Raji (cell line): Measurements from ENCODE around the gene SLC12A8.

Experiments
- POLR2A ChIP-seq: IDR thresholded peaks from 2 replicates; pipeline ENCODE4 v1.6.1; 2011; ENCODE audit warnings: low read depth, low read length, control low read depth; ENCODE audit not compliant: insufficient read depth

SLC12A8 gene

GRCh38 chr3:125079675-125080045 is 132.9 kb downstream of the SLC12A8 start:
- no peak for TF ChIP-seq POLR2A

DNA sequence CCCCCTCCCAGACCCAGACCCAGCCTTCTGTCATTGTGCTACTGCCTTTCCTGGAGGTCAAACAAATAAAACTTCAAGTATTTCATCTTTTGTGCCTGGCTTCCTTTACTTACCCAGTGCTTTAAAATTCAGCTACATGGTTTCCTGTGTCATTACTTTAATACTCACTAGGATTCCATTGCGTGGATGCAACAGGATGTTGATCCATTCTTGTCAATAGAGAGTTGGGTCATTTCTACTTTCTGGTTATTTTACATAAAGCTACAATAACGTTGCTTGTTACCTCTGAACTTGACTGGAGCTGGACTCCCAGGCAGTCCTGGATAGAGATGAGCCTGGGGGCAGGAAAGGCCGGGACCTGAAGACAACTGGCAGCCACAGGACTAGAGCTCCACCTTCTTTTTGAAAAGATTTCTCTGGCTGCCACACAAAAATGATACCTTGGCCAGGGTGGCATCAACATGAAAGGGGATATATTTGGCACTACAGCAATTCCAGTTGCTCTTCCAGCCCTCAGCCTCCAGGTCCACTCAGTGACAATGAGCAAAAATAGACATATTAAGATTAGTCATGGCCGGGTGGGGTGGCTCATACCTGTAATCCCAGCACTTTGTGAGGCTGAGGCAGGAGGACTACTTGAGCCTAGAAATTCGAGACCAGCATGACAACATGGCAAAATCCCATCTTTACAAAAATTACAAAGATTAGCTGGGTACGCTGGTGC is 133.4 kb downstream of the SLC12A8 start:
- TF ChIP-seq POLR2A: no peak

GRCh38 chr3:125077864-125078263 is 134.7 kb downstream of the SLC12A8 start:
- no peak for TF ChIP-seq POLR2A

DNA sequence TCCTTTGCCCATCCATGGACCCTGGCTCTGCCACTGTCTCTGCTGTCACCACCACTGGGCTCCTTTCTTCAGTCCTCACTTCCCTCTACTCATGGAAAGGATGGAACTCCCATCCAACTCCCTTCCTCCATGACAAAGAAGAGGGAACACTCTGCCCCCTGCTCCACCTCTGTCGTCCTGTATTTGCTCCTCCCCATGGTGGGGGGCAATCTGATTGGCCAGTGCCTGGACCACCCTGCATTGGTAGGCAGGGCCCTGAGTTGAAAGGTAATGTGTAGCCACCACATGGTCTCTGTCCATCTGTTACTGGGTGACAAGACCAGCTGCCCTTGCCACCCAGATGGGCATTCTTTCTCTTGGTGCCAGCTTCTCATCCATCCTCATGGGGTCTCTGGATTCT is 136.1 kb downstream of the SLC12A8 start:
- TF ChIP-seq POLR2A: no peak

GRCh38 chr3:125075738-125076137 is 136.8 kb downstream of the SLC12A8 start:
- TF ChIP-seq POLR2A: no peak

- no peak for TF ChIP-seq POLR2A
Measured at GRCh38 chr3:125073390-125073905, 139.1 kb downstream of the SLC12A8 start.

- no peak for TF ChIP-seq POLR2A
Measured at GRCh38 chr3:125072749-125073389, 139.7 kb downstream of the SLC12A8 start.

DNA sequence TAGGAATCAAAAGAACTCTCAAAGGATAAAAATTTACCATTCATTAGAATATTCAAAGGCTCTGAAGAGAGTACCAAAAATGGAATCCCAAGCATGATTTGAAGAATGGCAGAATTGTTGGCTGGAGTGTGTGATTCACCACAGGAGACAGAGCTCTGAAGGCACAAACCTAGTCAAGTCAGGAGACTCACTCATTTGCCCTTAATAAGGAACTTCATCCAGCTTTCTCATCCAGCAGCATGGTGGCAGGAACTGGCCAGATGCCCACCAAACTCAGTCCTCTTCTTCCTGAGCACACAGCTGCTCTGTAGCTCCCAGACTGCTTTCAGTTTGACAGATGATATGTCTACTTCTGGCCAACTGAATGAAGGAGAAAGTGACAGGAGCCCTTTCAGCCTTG is 140.2 kb downstream of the SLC12A8 start:
- no peak for TF ChIP-seq POLR2A

- TF ChIP-seq POLR2A: no peak
Measured at GRCh38 chr3:125069968-125070745, 142.4 kb downstream of the SLC12A8 start.

- TF ChIP-seq POLR2A: no peak
Measured at GRCh38 chr3:125069452-125069851, 143.1 kb downstream of the SLC12A8 start.

- TF ChIP-seq POLR2A: no peak
Measured at GRCh38 chr3:125068265-125068664, 144.3 kb downstream of the SLC12A8 start.

DNA sequence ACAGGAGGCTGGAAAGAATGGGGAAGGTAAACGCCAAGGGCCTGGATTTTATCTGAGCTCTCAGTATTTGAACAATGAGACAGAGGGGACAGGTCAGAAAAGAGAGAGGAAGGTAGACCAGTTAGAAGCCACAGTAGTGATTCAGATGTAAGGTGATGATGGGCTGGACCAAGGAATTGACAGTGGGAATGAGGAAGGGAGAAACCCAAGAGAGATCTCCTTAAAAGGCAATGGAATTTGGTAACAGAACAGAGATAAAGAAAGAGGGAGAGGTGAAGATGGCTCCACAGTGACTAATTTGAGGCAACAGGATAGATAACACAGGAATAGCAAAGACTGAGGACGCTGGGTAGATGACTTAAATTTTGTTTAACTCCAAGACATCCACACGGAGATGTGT is 145.3 kb downstream of the SLC12A8 start:
- no peak for TF ChIP-seq POLR2A

- TF ChIP-seq POLR2A: no peak
Measured at GRCh38 chr3:125062904-125063618, 149.5 kb downstream of the SLC12A8 start.

DNA sequence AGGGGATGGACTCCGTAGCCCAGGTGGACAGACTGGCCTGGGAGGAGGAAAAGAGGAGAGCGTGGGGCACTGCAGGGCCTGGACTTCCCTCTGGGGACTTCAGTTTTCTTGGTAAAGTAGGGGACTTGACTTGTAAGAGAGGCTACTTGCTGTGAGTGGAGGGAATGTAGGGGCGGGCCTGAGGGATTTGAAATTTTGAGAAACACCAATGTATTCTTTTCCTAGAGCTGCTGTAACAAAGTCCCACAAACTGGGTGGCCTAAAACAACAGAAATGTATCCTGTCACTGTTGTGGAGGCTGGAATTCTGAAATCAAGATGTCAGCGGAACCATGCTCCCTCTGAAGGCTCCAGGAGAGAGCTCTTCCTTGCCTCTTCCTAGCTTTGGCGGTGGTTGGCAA is 150.9 kb downstream of the SLC12A8 start:
- TF ChIP-seq POLR2A: no peak

GRCh38 chr3:125061170-125061569 is 151.4 kb downstream of the SLC12A8 start:
- TF ChIP-seq POLR2A: no peak
